ENCODE data around the gene PEAR1. TPM values are rescaled to one million over a fixed set of nuclear protein-coding genes. Genes with fewer than 3 reads are reported as not detected.

PEAR1 gene
- total RNA-seq, 1 donor from 2014 or later, result 39.8 TPM

GRCh38 chr1:156930483-156930882 is 37.0 kb downstream of the PEAR1 start:
- Histone ChIP-seq H3K9me3 (no peaks in the 10 kb centered on the region), H3K27ac (no peak overlapping the region), H3K27me3 (peaks cover 5% of the 10 kb centered on the region), H3K36me3 (peaks cover 0 to 4% of the 10 kb centered on the region in 2 donors), H3K4me1 (peaks cover 0 to 8% of the 10 kb centered on the region in 2 donors), H3K4me3 (no peak overlapping the region)
- no peak for TF ChIP-seq CTCF (IDR thresholded peaks at IDR 0.05)
- intact Hi-C loops (cut with DNase I), result no loop called here
- DNase-seq (ENCODE audit: low spot score in 2 of 2), result no peak

- peaks cover 0 to 8% of the 10 kb centered on the region in 2 donors for H3K4me1 ChIP-seq
- DNase-seq (ENCODE audit: low spot score in 2 of 2), result no peak
- intact Hi-C loops (cut with DNase I), result no loop called here
- no peak for TF ChIP-seq CTCF (IDR thresholded peaks at IDR 0.05)
- H3K27me3 ChIP-seq, result peaks cover 5% of the 10 kb centered on the region
- no peak overlapping the region for H3K27ac ChIP-seq
- peak overlapping the region; percentile 8 to 19 for H3K4me3 ChIP-seq
- H3K36me3 ChIP-seq, result peaks cover 0 to 4% of the 10 kb centered on the region in 2 donors
- H3K9me3 ChIP-seq, result no peaks in the 10 kb centered on the region
Observed at GRCh38 chr1:156931211-156931952, 37.9 kb downstream of the PEAR1 start.

- H3K4me1 ChIP-seq, result peaks cover 0 to 8% of the 10 kb centered on the region in 2 donors
- no peak overlapping the region for H3K27ac ChIP-seq
- H3K36me3 ChIP-seq, result peaks cover 3 to 4% of the 10 kb centered on the region in 2 donors
- no peak for TF ChIP-seq CTCF (IDR thresholded peaks at IDR 0.05)
- no peak for DNase-seq (ENCODE audit: low spot score in 2 of 2)
- peak overlapping the region in 1 of 2 donors; percentile 19 for H3K4me3 ChIP-seq
- no peaks in the 10 kb centered on the region for H3K9me3 ChIP-seq
- intact Hi-C loops (cut with DNase I), result no loop called here
- H3K27me3 ChIP-seq, result peaks cover 5% of the 10 kb centered on the region
Observed at GRCh38 chr1:156931974-156932710, 38.6 kb downstream of the PEAR1 start.

GRCh38 chr1:156933136-156933535 is 39.6 kb downstream of the PEAR1 start:
- H3K9me3 ChIP-seq, result no peaks in the 10 kb centered on the region
- DNase-seq (ENCODE audit: low spot score in 2 of 2), result no peak

GRCh38 chr1:156935505-156936128 is 42.1 kb downstream of the PEAR1 start:
- no peak for TF ChIP-seq CTCF (IDR thresholded peaks at IDR 0.05)
- H3K36me3 ChIP-seq, result peaks cover 31 to 38% of the 10 kb centered on the region in 2 donors

More at GRCh38 chr1:156933136-156933535, 39.6 kb downstream of the PEAR1 start:
- Histone ChIP-seq H3K27ac (no peak overlapping the region), H3K27me3 (peaks cover 5% of the 10 kb centered on the region), H3K4me3 (no peak overlapping the region), H3K36me3 (peaks cover 11 to 13% of the 10 kb centered on the region in 2 donors), H3K4me1 (no peaks in the 10 kb centered on the region)
- intact Hi-C loops (cut with DNase I), result no loop called here
- TF ChIP-seq CTCF (IDR thresholded peaks at IDR 0.05), result no peak

More at GRCh38 chr1:156935505-156936128, 42.1 kb downstream of the PEAR1 start:
- no peak overlapping the region for H3K27ac ChIP-seq
- intact Hi-C loops (cut with DNase I), result no loop called here
- H3K4me3 ChIP-seq, result no peak overlapping the region
- no peak for DNase-seq (ENCODE audit: low spot score in 2 of 2)
- H3K9me3 ChIP-seq, result no peaks in the 10 kb centered on the region
- no peaks in the 10 kb centered on the region for H3K27me3 ChIP-seq
- no peaks in the 10 kb centered on the region for H3K4me1 ChIP-seq

Data from ascending aorta (tissue), 2 donors.